HFFc6 (cell line): ENCODE data around the gene RMDN2. TPM values are rescaled to one million over a fixed set of nuclear protein-coding genes. Genes with fewer than 3 reads are reported as not detected.
"Not testable (repeated sequence)": the region's sequence is repeated elsewhere in the genome, so short reads cannot be mapped to it uniquely, and the experiment has no call there.

Experiments used
- DNase-seq: peaks from one replicate; pipeline ENCODE4 v3.0.0-alpha.2; 2018
- H3K27ac Mint-ChIP-seq: 2 replicates; pipeline ENCODE4 v1.8.0; 2020; ENCODE audit warnings: mild to moderate bottlenecking, mixed read lengths
- H3K27me3 Mint-ChIP-seq: 2 replicates; pipeline ENCODE4 v1.8.0; 2021; ENCODE audit warnings: mild to moderate bottlenecking, moderate library complexity, mixed read lengths; ENCODE audit not compliant: insufficient read depth
- H3K36me3 Mint-ChIP-seq: 2 replicates; pipeline ENCODE4 v1.8.0; 2021; ENCODE audit warnings: low read depth, mixed read lengths
- H3K4me1 Mint-ChIP-seq: 2 replicates; pipeline ENCODE4 v1.8.0; 2020; ENCODE audit warnings: low read depth, mixed read lengths
- H3K4me3 Mint-ChIP-seq: 2 replicates; pipeline ENCODE4 v1.8.0; 2020; ENCODE audit warnings: mild to moderate bottlenecking, moderate library complexity, mixed read lengths
- H3K9me3 Mint-ChIP-seq: 2 replicates; pipeline ENCODE4 v1.8.0; 2020; ENCODE audit warnings: mild to moderate bottlenecking, mixed read lengths
- CTCF ChIP-seq: fragments of 200-600 bp; sonication (generic); IDR thresholded peaks from 2 replicates; pipeline ENCODE4 v1.5.0; 2021; ENCODE audit warnings: antibody characterized with exemption, mild to moderate bottlenecking
- total RNA-seq, 6 experiments: library from RNA; stranded (reverse); fragmentation: NEBNext Ultra II Directional; extraction: Animal tissue kit (Norgen Biotek cat#: 25700); gene quantifications; 2 replicates in 1 of 6; 3 replicates in 5 of 6; pipeline ENCODE4 v1.2.3, GENCODE V29; 2021

The RMDN2 gene
- total RNA-seq, 6 experiments from 2014 or later: 2.6 to 6.7 (median 3.4) TPM

DNA sequence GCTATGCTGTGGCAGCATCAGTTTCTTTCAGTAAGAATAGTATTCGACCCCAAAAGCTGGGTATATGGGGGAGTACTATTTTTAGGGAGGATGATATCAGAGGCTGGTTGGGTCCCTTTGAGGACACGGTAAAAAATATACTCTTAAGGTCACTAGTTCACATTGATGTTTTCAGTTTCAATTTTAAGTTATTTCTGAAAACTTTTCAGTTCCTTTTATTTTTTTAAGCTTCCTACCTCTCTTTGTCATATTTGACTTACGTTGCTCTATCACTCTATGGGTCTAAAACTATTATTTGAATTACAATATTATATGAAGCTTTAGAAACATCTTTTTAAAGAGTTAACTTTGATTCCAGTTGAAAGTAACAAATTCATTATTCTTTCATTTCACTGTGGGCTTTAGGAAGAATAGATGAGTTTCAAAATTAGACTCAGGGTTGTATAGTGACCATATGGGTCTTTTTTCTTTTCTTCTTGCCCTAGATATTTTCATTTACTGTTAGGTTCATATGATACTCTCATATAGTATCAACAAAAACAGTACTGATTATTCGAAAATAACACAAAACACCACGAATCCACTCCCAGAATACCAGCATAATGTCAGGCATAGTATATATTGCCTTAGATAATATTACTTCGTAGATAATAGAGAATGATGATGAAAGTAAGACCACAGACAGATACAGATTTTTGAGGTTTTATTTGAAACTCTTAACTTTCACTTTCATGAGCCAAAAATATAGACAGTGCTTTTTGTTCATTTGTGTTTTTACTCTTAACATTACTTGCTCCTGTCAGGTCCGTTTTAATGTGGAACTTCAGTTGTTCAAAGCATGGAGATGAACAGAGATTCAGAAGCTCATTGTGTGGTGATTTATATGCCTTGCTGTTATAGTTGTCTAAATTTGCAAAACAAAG lies 9.8 kb downstream of the RMDN2 start:
- no peak for TF ChIP-seq CTCF

GRCh38 chr2:37937568-37937967 lies 12.5 kb downstream of the RMDN2 start:
- not testable (repeated sequence) for DNase-seq, H3K36me3 Mint-ChIP-seq, H3K4me3 Mint-ChIP-seq, H3K27me3 Mint-ChIP-seq, H3K27ac Mint-ChIP-seq, H3K9me3 Mint-ChIP-seq
- peaks cover 33% of the 10 kb centered on the region for H3K4me1 Mint-ChIP-seq

More for the DNA sequence above, 9.8 kb downstream of the RMDN2 start:
- H3K36me3 Mint-ChIP-seq: peaks cover 12% of the 10 kb centered on the region
- H3K4me1 Mint-ChIP-seq: peaks cover 33% of the 10 kb centered on the region
- peaks cover 4% of the 10 kb centered on the region; the same call in 1 of the 2 replicates for H3K27me3 Mint-ChIP-seq
- no peak overlapping the region for H3K27ac Mint-ChIP-seq
- no peak for DNase-seq
- peaks cover 5% of the 10 kb centered on the region for H3K9me3 Mint-ChIP-seq
- H3K4me3 Mint-ChIP-seq: peak overlapping the region; percentile 57

DNA sequence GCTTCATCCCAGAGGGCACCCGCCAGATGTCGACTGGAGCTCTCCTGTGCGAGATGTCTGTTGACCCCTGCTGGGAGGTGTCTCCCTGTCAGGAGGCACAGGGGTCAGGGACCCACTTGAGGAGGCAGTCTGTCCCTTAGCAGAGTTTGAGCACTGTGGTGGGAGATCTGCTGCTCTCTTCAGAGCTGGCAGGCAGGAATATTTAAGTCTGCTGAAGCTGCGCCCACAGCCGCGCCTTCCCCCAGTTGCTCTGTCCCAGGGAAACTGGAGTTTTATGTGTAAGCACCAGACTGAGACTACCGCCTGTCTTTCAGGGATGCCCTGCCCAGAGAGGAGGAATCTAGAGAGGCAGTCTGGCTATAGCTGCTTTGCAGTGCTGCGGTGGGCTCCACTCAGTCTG lies 16.2 kb downstream of the RMDN2 start:
- not testable (repeated sequence) for H3K9me3 Mint-ChIP-seq, H3K27me3 Mint-ChIP-seq, H3K27ac Mint-ChIP-seq, H3K4me3 Mint-ChIP-seq, H3K36me3 Mint-ChIP-seq, DNase-seq
- H3K4me1 Mint-ChIP-seq: peaks cover 24% of the 10 kb centered on the region

- H3K4me1 Mint-ChIP-seq: no peaks in the 10 kb centered on the region; the same call in 1 of the 2 replicates
Measured at GRCh38 chr2:37944268-37944667, 19.2 kb downstream of the RMDN2 start.

GRCh38 chr2:37947306-37947705 lies 22.2 kb downstream of the RMDN2 start:
- TF ChIP-seq CTCF: no peak
- H3K27ac Mint-ChIP-seq: no peak overlapping the region
- H3K27me3 Mint-ChIP-seq: no peaks in the 10 kb centered on the region; the same call in 1 of the 2 replicates
- H3K4me1 Mint-ChIP-seq: no peaks in the 10 kb centered on the region
- no peak for DNase-seq
- no peak overlapping the region for H3K4me3 Mint-ChIP-seq
- H3K9me3 Mint-ChIP-seq: no peaks in the 10 kb centered on the region
- H3K36me3 Mint-ChIP-seq: no peaks in the 10 kb centered on the region

More at GRCh38 chr2:37944268-37944667, 19.2 kb downstream of the RMDN2 start:
- Mint-ChIP-seq H3K27me3 (no peaks in the 10 kb centered on the region; the same call in 1 of the 2 replicates), H3K27ac (no peak overlapping the region), H3K9me3 (peaks cover 2% of the 10 kb centered on the region), H3K36me3 (no peaks in the 10 kb centered on the region; the same call in 1 of the 2 replicates), H3K4me3 (no peak overlapping the region)
- no peak for DNase-seq
- TF ChIP-seq CTCF: no peak

DNA sequence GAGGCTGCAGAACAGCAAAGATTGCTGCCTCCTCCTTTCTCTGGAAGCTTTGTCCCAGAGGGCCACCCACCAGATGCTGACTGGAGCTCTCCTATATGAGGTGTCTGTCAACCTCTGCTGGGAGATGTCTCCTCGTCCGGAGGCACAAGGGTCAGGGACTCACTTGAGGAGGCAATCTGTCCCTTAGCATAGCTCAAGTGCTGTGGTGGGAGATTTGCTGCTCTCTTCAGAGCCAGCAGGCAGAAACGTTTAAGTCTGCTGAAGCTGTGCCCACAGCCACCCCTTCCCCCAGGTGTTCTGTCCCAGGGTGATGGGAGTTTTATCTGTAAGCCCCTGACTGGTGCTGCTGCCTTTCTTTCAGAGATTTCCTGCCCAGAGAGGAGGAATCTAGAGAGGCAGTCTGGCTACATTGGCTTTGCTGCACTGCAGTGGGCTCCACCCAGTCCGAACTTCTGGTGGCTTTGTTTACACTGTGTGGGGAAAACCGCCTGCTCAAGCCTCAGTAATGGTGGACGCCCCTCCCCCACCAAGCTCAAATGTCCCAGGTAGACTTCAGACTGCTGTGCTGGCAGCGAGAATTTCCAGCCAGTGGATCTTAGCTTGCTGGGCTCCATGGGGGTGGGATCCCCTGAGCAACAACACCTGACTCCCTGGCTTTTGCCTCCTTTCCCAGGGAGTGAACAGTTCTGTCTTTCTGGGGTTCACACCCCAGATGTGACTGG lies 37.1 kb downstream of the RMDN2 start:
- not testable (repeated sequence) for H3K36me3 Mint-ChIP-seq, H3K27ac Mint-ChIP-seq, DNase-seq, H3K4me1 Mint-ChIP-seq, H3K4me3 Mint-ChIP-seq
- Mint-ChIP-seq H3K9me3 (peaks cover 23% of the 10 kb centered on the region), H3K27me3 (peaks cover 17% of the 10 kb centered on the region)

- DNase-seq, H3K4me3 Mint-ChIP-seq, H3K4me1 Mint-ChIP-seq, H3K36me3 Mint-ChIP-seq, H3K27ac Mint-ChIP-seq: not testable (repeated sequence)
- Mint-ChIP-seq H3K27me3 (peaks cover 17% of the 10 kb centered on the region), H3K9me3 (peaks cover 23% of the 10 kb centered on the region)
Measured at GRCh38 chr2:37962740-37963121, 37.6 kb downstream of the RMDN2 start.

DNA sequence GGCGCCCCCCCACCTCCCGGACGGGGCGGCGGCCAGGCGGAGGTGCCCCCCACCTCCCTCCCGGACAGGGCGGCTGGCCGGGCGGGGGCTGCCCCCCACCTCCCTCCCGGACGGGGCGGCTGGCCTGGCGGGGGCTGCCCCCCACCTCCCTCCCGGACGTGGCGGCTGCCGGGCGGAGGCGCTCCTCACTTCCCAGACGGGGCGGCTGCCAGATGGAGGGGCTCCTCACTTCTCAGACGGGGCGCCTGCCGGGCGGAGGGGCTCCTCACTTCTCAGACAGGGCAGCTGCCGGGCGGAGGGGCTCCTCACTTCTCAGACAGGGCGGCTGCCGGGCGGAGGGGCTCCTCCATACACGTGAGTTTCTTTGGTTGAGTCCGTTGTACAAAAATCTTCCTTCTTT lies 38.8 kb downstream of the RMDN2 start:
- Mint-ChIP-seq H3K9me3 (peaks cover 12% of the 10 kb centered on the region), H3K27me3 (peaks cover 20% of the 10 kb centered on the region)
- H3K27ac Mint-ChIP-seq, H3K36me3 Mint-ChIP-seq, H3K4me1 Mint-ChIP-seq, H3K4me3 Mint-ChIP-seq, DNase-seq: not testable (repeated sequence)
